CD4-positive, alpha-beta T cell treated with Interleukin-12 subunit alpha and Interleukin-12 subunit beta, for 1 hour (primary cell): ENCODE results near the gene C6orf136.

ENCODE experiments used
- DNase-seq: peaks from one replicate; pipeline ENCODE4 v3.0.0-alpha.2; 2020

Gene C6orf136, protein sequence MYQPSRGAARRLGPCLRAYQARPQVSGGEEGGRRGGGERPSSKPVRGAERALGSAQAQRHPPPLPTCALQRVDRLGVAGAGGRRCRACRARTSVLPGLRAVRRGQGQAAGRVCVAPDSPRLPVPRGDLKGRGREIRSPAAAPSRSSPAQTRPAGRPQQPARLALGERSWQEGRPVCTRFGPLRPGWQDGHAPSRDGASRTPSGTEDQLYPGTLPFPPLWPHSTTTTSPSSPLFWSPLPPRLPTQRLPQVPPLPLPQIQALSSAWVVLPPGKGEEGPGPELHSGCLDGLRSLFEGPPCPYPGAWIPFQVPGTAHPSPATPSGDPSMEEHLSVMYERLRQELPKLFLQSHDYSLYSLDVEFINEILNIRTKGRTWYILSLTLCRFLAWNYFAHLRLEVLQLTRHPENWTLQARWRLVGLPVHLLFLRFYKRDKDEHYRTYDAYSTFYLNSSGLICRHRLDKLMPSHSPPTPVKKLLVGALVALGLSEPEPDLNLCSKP

DNA sequence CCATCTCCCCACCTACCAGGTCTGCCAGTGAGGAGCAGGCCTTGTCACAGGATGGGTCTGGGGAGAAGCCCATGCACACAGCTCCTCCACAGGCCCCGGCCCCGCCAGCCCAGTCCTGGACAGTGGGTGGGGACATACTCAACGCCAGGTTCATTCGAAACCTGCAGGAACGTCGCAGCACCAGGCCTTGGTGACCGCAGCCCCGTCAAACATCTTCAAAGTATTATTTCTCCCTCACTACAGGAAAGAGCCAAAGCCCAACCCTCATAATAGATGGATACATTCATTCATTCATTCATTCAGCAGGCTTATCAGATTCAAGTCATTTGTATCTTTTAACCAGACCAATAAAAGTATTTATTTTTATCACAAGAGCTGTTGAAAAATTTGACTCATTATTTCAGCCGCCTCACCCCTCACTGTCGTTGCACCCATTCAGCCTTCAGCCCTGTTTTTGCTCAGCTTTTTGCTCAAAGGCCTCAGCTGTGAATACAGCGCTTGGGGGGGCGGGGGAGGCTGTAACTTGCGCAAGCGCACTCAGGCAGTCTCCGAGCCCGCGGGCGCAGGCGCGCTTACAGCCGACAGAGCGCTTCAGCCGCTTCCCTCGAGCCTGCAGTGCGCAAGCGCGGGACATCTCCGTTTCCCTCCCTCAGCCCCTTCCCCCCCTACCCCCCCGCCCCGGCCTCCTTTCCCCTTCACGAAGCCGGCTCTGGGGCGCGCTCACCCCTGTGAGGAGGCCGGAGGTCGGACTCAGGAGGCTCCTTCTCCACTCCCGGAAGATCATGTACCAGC is at the start of gene C6orf136:
Gene C6orf136, plus strand, starts transcription at position 684 of the 792 bp plus-strand sequence. Its CDS starts 99 bp downstream, at position 783.
- DNase-seq, result peak; percentile 96

DNA sequence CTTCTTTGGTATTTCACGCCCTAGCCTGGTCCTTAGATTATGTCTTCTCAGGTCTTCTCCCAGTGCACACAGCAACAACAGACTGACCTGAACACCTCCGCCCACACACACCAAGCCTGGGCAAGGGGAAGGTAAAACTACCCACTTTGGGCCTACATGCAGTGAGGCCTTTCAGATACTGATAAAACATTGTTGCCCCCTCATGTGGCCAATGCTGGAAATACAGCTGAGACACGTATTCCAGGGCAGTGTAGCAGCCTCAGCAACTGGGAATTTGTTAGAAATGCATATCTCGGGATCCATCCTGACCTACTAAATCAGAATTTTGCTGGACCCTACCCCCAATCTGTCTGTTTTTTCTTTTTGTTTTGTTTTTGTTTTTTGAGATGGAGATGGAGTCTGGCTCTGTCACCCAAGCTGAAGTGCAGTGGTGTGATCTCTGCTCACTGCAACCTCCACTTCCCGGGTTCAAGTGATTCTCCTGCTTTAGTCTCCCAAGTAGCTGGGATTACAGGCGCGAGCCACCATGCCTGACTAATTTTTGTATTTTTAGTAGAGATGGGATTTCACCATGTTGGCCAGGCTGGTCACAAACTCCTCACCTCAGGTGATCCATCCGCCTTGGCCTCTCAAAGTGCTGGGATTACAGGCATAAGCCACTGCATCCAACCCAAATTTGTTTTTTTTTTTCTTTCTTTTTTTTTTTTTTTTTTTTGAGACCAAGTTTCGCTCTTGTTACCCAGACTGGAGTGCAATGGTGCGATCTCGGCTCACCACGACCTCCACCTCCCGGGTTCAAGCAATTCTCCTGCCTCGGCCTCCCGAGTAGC is 49.4 kb upstream of the C6orf136 start:
- peak; percentile 84 for DNase-seq

DNA sequence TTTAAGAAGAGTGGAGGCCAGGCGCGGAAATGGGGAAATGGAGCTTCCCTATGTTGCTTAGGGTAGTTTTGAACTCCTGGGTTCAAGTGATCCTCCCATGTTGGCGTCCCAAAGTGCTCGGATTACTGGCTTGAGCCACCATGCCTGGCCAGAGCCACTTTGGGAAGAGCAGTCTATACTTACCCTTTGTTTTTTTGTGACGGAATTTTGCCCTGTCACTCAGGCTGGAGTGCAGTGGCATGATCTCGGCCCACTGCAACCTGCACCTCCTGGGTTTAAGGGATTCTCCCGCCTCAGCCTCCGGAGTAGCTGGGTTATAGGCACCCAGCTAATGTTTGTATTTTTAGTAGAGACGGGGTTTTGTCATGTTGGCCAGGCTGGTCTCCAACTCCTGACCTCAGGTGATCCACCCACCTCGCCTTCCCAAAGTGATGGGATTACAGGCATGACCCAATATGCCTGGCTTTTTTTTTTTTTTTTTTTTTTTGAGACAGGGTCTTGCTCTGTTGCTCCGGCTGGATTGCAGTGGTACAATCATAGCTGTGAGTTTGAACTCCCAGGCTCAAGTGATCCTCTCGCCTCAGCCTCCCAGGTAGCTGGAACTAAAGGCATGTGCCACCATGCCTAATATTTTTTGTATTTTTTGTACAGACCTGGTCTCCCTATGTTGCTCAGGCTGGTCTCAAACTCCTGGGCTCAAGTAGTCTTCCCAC is 47.9 kb upstream of the C6orf136 start:
- no peak for DNase-seq

DNA sequence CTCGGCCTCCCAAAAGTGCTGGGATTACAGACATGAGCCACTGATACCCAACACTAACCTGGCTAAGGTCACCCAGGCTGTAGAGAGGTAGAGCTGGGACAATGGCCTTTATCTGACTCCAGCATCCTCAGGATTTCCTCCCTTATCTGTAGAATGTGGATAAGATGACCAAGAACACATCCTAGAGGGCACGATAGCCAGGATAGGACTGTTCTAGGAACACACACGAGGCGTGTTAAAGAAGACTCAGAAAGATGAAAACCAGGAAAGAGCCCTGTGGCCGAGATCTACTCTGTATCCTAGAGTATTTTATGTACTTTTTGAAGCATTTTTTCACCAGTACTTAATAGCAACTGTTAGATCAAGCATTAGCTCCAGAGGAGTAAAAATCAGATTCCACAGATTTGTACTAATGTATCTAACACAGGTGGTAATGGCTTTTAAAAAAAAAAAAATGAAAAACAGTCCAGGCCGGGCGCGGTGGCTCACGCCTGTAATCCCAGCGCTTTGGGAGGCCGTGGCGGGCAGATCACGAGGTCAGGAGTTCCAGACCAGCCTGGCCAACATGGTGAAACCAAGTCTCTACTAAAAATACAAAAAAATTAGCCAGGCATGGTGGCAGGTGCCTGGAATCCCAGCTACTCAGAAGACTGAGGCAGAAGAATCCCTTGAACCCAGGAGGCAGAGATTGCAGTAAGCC is 47.2 kb upstream of the C6orf136 start:
- DNase-seq, result no peak

DNA sequence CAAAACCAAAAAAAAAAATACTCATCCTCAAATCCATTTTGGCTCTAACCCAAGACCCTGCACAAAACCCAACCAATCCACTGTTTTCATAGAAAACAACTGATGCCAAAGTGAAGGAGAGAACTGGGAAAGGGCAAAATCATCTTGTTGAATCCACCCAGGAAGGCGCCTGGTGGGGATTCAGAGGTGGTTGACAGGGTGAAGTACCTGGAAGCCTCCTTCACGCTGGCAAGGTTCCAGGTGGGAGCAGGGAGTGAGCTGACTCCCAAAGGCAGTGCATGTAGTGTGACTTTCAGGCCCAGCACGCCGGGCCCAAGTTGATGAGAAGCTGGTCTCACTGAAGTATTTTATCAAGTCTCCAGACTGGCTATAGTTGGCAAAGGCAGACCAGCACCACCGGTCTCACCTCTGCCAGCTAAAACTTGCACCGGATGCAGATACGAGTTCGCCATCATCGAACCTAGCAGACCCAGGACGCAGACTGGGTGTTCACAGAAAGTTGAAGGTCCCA is 46.4 kb upstream of the C6orf136 start:
- DNase-seq, result no peak

DNA sequence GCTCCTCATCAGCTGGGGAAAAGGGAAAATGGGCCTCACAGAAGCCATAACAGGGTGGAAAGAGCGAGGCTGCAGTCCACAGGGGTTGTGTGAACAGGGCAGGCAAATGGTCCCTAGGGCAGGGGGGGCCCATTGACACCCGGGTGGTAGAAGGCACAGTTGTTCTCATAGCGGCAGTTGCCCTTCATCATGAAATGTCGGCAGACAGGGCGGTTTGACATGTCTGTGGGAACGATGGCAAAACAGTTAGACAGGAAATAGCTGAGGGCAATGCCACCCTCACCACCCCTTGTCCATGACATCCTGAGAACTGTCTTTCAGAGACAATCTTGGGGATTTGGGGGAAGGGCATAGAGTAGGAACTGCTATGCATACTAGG is 45.5 kb upstream of the C6orf136 start:
- peak; percentile 34 for DNase-seq

DNA sequence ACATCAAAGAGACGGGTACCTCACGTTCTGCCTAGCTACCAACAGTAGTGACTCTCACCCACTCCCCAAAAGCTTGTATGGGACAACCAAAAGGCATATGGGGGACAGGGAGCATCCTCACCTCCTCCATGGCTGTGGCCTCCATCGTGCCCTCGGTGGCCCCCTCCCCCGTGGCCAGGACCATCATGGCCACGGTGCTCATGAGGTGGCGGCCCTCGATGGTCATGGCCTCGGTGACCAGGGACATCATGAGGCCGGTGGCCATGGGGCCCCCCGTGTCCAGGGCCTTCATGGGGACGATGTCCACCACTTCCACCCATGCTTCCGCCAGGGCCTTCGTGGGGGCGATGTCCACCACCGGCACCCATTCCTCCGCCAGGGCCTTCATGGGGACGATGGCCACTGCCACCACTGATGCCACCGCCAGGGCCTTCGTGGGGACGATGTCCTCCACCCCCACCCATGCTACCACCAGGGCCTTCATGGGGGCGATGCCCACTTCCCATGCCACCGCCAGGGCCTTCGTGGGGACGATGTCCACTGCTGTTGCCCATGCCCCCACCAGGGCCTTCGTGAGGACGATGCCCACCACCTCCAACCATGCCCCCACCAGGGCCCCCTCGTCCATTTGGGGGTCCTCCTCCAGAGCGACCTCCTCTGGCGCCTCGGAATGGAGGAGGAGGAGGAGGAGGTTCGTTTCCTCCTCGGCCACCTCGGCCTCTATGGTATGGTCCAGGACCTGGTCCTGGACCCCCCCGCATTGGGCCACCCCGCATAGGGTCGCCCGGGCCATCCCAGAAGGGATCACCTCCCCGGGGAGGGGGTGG is 44.9 kb upstream of the C6orf136 start:
- no peak for DNase-seq

DNA sequence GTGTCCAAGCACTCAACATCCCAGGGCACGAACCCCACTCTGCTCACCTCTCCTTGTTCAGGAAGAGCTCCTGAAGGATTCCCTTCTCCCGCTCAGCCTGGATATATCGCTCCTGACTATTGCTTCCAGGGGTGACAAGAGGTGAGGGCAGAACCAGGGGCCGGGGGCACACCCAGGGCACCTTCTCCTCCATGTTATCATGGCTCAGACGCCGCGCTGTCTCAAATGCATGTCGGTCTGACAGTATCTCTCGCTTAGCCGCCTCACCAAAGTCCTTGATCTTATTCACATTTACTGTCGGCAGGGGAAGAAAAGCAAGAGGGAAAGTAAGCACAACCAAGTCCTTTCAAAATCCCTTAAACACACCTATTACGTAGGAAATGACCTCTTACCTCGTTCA is 43.0 kb upstream of the C6orf136 start:
- DNase-seq, result no peak

DNA sequence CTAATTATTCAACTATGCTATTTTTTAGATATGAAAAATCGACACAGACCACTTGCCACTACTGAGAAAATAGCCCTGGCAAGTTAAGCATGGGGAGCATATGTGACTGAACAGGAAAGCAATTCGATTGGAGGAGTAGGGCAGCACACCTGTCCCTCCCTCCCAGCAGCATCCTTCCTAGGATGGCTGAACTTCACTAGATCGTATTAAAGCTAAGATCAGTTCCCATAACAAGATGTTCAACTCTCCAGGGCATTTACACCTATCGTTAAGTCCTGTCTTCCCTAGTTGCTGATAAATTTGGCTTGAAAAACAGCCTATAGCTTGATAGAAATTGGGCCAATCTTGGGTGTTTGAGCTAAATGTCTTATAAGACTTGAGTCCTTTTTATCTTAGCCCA is 36.9 kb upstream of the C6orf136 start:
- DNase-seq, result no peak

DNA sequence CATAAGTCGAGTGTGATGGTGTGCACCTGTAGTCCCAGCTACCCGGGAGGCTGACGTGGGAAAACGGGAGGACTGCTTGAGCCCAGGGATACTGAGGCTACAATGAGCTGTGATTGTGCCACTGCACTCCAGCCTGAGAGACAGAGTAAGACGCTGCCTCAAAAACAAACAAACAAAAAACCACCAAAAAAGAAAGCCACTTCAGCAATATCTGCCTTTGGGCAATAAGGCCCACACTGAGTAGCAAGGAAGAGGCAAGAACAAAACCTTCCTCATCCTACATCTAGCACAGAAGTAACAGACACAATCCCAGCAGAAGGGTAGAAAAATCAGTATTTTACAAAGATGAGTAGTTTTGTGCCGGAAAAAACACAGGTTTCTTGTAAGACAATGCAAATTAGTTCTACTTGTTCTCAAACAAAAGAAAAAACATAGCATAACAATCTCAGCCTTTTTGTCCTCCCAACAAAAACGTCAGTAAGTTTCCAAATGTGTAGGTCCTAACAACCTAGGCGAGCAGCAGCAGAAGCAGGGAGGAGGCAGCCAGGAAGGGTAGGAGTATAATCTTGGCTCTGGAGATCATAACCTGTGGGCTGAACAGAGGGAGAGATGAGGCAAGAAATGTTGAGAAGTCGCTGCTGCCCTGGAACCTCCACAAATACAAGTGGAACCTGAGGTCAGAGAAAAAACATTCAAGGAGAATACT is 35.6 kb upstream of the C6orf136 start:
- DNase-seq, result no peak

DNA sequence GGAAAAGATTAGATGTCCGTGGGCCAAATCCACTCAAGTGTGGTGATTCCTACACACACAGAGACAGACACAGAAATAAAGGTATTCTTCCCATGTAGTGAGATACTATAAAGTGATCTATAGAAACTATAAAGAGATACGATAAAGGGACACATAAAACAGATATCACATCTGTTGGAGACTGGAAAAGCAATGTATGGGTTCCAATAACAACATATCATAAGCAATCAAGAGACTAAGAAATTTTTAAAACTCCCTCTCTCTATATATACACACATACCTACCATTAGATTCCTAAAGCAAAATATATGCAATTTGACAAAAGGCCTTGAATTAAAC is 35.1 kb upstream of the C6orf136 start:
- DNase-seq, result no peak

DNA sequence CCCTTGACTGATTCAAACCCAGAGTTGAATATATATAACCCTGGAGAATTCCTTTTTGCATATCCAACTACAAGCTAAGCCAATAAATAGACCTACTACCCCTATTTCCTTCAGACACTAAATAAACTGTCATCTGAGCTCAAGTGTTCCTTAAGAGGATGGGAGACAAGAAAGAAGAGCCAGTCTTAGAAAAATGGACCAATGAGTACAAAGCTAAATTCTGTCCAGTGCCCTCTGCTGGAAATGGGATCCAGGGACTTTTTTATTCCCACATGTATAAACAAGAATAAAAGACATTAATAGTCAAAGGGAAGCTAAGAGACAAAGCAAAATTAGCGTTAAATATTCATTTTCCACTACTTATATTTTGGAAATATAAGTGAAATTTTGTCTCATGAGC is 34.7 kb upstream of the C6orf136 start:
- no peak for DNase-seq

DNA sequence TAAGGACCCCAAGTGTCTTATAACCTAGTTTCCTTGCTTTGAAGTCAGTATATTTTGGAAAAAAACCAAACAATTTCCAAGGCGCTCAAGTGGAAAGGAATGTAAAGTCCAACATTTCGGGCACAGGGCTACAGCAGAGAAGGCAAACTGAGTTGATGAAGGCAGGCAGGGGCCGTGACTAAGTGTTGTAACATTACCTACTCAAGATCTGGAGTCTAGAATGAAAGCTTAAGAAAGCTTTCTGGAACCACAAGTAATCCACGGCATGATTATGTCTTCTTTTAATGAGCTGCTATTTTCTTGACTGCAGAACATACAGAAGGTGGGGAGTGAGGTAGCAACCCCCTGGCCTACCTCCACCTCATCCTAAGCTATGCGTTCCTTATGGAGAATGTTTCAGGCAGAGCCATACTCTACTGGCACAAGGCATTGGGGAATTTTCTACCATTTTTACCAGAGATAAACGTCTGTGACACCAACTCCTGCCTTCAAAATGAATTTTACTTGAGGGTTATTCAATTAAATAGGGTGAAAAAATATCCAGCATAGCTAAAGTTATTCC is 34.2 kb upstream of the C6orf136 start:
- DNase-seq, result no peak

DNA sequence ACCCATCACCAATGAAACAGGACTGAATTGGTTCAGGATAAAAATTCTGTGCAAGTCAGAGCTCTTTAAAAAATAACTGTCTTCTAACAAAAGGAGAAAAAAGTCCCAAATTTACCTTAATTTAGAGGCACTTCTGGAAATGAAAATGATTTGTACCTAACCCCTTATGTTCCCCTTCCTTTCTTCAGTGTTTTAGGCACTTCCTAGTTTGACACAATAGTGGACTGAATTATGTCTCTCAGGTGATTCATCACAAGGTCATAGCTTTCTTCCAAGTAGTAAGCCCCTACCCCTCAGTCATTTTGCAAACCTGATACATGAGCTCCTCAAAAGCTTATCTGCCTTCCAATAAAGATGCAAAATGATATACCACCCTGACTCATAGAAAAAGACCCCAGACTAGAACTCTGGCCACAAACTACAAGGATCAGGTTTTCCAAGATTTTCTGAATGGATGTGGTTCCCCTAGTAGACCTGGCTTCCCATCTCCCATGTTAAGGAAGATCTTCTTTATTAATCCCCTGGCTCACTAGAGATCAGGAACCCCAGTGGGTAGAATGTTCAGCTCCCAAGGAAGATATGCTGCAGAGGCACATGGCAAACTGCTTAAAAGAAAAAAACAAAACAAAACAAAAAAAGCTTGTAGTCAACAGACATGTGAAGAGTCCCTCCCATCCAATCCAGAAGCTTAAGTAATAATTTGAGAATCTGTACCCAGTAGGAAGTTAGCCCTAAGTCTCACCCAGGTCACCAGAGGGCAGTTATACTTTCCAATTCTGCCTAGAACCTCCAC is 33.5 kb upstream of the C6orf136 start:
- peak; percentile 28 for DNase-seq

DNA sequence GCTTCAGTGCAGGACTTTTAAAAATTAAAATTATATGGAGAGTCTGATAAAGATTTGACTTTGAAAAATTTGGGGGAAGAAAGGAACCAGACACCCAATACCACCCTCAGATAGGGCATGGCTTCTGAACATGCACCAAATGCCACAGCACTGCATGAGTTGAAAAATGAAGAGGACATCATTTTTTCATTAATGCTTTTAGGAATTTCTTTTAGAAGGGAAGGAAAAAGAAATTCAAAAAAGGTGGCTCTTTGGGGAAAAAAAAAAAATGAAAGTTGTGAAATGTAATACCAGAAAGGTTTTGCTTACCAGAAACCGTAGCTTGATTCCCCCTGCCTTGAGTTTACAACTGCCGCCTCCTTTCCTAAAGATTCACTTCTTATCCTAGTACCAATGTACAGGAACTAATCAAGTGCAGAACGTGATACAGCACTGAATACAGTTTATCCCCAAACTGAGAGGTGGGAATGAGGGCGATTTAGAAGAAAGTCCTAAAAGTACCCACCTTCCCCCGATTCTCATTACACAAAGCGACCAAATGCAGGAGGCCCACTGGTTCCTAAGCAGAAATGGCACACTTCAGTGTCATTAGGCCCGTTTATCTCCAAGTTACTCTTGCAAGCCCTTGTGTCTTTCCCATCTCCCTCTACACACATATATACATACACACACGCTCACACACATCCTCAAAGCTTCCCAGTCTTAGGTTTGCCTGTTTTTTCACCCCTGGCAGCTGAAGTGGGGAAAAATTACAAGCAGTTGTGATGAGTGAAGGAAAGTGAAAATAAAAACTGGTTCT is 32.7 kb upstream of the C6orf136 start:
- peak; percentile 40 for DNase-seq

DNA sequence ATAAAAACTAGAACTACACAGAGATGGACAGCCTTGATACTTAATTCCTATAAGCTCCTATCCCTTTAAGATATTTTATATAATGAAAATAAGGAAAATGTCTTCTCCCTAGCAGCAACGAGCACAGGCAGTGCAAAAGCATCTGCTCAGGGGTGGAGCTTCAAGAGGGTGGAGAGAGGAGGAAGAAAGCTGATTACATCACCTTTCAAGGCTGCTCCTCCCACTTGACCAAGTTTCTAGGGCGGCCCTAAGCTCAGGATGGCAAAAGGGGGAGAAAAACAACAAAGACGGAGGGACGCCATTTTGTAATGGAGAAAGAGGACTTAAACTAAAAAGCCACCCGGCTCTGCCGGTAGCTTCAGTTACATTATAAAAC is 32.1 kb upstream of the C6orf136 start:
- peak; percentile 96 for DNase-seq

DNA sequence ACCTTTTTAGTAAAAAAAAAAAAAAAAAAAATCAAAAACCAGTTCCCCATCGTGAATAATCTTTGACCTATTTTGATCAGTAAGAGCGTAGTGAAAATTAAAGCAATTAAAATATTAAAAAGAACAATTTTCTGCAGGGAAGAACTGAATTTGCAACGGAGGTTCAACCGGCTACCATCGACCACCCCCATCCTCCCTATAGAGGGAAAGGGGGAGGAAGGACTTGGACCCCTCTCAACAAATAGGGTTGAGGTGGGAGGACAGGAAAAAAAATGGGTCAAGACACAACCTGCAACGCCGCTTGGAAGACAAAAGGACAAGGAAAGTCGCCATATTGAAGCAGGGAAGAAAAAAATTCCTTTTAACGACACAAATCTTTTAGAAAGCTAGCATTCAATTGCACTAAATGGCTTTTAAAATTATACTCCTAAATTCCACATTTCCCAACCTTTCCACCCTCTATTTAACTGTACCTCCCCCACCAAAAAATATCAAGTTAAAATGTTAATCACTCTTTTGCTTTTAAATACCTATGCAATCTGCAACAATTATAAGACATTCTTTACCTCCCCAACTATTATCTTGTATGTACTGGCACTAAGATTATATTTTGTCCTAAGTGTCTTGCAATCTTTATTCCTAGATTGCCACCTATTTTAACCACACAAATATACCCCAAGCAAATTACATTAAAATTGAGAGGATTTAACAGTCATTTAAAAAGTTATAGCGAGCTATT is 31.5 kb upstream of the C6orf136 start:
- peak; percentile 69 for DNase-seq
